Hepatocyte (in vitro differentiated cells): ENCODE measurements around the gene RPLP1. TPM values are rescaled to one million over a fixed set of nuclear protein-coding genes. Genes with fewer than 3 reads are reported as not detected.

Experiments used
- DNase-seq: peaks from one replicate; pipeline ENCODE4 v3.0.0-alpha.2; 2016; ENCODE audit warnings: low spot score
- H2AFZ ChIP-seq: fragments of 200-600 bp; sonication (generic); 2 replicates; pipeline ENCODE4 v1.6.0; 2016; ENCODE audit warnings: antibody characterized with exemption, mild to moderate bottlenecking
- H3K27ac ChIP-seq: fragments of 200-600 bp; sonication (generic); 2 replicates; pipeline ENCODE4 v1.5.1; 2016; ENCODE audit warnings: mild to moderate bottlenecking
- H3K27me3 ChIP-seq: fragments of 200-600 bp; sonication (generic); 2 replicates; pipeline ENCODE4 v1.6.1; 2016
- H3K36me3 ChIP-seq: fragments of 200-600 bp; sonication (generic); replicated peaks from 2 replicates; pipeline ENCODE4 v1.5.1; 2016; ENCODE audit warnings: low read depth; ENCODE audit not compliant: insufficient read depth
- H3K4me1 ChIP-seq: fragments of 200-600 bp; sonication (generic); 2 replicates; pipeline ENCODE4 v1.5.1; 2016; ENCODE audit warnings: mild to moderate bottlenecking, moderate library complexity; ENCODE audit not compliant: insufficient read depth
- H3K4me2 ChIP-seq: fragments of 200-600 bp; sonication (generic); 2 replicates; pipeline ENCODE4 v1.6.0; 2016
- H3K4me3 ChIP-seq: fragments of 200-600 bp; sonication (generic); 2 replicates; pipeline ENCODE4 v1.5.1; 2016; ENCODE audit warnings: mild to moderate bottlenecking
- H3K79me2 ChIP-seq: fragments of 200-600 bp; sonication (generic); 2 replicates; pipeline ENCODE4 v1.6.0; 2017; ENCODE audit warnings: mild to moderate bottlenecking
- H3K9me2 ChIP-seq: fragments of 200-600 bp; sonication (generic); replicated peaks from 2 replicates; pipeline ENCODE4 v1.6.0; 2017; ENCODE audit warnings: mild to moderate bottlenecking; ENCODE audit not compliant: insufficient read depth
- H3K9me3 ChIP-seq: fragments of 200-600 bp; sonication (generic); 2 replicates; pipeline ENCODE4 v1.5.1; 2016; ENCODE audit warnings: low read depth, mild to moderate bottlenecking
- H4K20me1 ChIP-seq: fragments of 200-600 bp; sonication (generic); 2 replicates; pipeline ENCODE4 v1.6.0; 2016; ENCODE audit warnings: mild to moderate bottlenecking; ENCODE audit not compliant: insufficient read depth, poor library complexity, severe bottlenecking
- EZH2 ChIP-seq: fragments of 200-600 bp; sonication (generic); IDR thresholded peaks from 2 replicates; pipeline ENCODE4 v1.6.1; 2016; ENCODE audit warnings: antibody characterized with exemption, mild to moderate bottlenecking, borderline replicate concordance
- EZH2phosphoT487 ChIP-seq: fragments of 200-600 bp; sonication (generic); IDR thresholded peaks from one replicate; pipeline ENCODE4 v1.6.1; 2018; ENCODE audit warnings: antibody characterized with exemption, mild to moderate bottlenecking, low read depth, moderate library complexity; ENCODE audit not compliant: unreplicated experiment, severe bottlenecking
- WGBS: methylation state at CpG from one replicate; pipeline ENCODE4 v1.1.6; 2016; ENCODE audit warnings: low lambda C conversion rate; ENCODE audit errors: missing lambda C conversion rate; 5-methylcytosine and 5-hydroxymethylcytosine counted together
- polyA plus RNA-seq: library from polyadenylated mRNA; unstranded; fragments of >200 nt; fragmentation: Nextera tagmentation; extraction: Ambion mirVana; gene quantifications from 2 replicates; pipeline ENCODE4 v1.2.1, GENCODE V29; 2016
- total RNA-seq: library from RNA; depleted of rRNA; stranded (reverse); fragments of >200 nt; gene quantifications from 2 replicates; pipeline ENCODE4 v1.2.3, GENCODE V29; 2014
- TF ChIP-seq, protein P1 (sequence below): fragments of 200-600 bp; sonication (generic); IDR thresholded peaks from 2 replicates; pipeline ENCODE4 v1.5.1; 2016; ENCODE audit warnings: antibody characterized with exemption, mild to moderate bottlenecking; ENCODE audit not compliant: poor library complexity

RPLP1 gene
- total and polyA plus RNA-seq, 2 experiments from 2014 or later = 210 to 884 TPM

- H3K4me3 ChIP-seq = no peak overlapping the region
- TF ChIP-seq EZH2 (no peak), EZH2phosphoT487 (no peak)
- TF ChIP-seq, protein P1, sequence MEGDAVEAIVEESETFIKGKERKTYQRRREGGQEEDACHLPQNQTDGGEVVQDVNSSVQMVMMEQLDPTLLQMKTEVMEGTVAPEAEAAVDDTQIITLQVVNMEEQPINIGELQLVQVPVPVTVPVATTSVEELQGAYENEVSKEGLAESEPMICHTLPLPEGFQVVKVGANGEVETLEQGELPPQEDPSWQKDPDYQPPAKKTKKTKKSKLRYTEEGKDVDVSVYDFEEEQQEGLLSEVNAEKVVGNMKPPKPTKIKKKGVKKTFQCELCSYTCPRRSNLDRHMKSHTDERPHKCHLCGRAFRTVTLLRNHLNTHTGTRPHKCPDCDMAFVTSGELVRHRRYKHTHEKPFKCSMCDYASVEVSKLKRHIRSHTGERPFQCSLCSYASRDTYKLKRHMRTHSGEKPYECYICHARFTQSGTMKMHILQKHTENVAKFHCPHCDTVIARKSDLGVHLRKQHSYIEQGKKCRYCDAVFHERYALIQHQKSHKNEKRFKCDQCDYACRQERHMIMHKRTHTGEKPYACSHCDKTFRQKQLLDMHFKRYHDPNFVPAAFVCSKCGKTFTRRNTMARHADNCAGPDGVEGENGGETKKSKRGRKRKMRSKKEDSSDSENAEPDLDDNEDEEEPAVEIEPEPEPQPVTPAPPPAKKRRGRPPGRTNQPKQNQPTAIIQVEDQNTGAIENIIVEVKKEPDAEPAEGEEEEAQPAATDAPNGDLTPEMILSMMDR = no peak
- no peak overlapping the region for H3K4me2 ChIP-seq
- no peaks in the 10 kb centered on the region for H3K9me3 ChIP-seq
- DNase-seq = no peak
- no peak overlapping the region for H2AFZ ChIP-seq
- H3K79me2 ChIP-seq = no peaks in the 10 kb centered on the region
- no peaks in the 10 kb centered on the region for H3K27me3 ChIP-seq
- no peaks in the 10 kb centered on the region for H4K20me1 ChIP-seq
- no peaks in the 10 kb centered on the region for H3K36me3 ChIP-seq
- H3K4me1 ChIP-seq = peaks cover 3% of the 10 kb centered on the region
- 83% methylated on average over 6 of the region's 6 CpGs for WGBS
- no peak overlapping the region for H3K27ac ChIP-seq
- no peaks in the 10 kb centered on the region for H3K9me2 ChIP-seq
Measured at GRCh38 chr15:69484837-69485236, 32.2 kb downstream of the RPLP1 start.

DNA sequence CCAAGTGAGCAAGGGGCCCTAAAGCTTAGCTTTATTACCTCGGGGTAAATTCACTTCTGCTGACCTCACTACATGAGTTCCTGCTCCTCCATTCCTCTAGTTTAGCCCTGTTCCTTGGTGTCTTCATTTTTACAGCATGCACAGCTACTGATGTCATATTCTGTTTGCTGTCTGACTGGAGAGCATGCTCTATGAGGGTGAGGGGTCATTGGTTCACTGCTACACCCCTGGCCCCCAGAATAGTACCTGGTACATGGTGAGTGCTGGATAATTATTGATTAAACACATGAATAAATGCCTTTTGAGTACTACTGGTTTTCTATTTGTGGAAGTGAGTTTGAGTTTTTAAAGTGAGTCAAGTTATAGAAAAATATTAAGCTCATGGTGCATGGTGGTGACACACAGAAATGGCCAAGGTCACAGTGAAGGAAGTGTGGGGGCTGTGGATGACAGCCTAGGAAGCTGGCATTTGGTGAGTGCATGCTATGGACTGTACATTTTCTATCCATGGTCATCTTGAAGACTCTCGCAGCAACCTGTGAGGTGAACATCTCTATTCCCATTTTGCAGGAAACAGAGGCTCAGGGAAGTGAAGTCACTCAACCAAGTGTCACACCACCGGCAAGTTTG lies 34.0 kb downstream of the RPLP1 start:
- no peaks in the 10 kb centered on the region for H4K20me1 ChIP-seq
- 95% methylated on average over 3 of the region's 3 CpGs for WGBS
- no peak overlapping the region for H3K4me2 ChIP-seq
- no peak for TF ChIP-seq EZH2phosphoT487
- TF ChIP-seq EZH2 = no peak
- TF ChIP-seq, protein P1 = no peak
- H3K9me2 ChIP-seq = no peaks in the 10 kb centered on the region
- no peak overlapping the region for H2AFZ ChIP-seq
- H3K4me1 ChIP-seq = no peaks in the 10 kb centered on the region
- H3K4me3 ChIP-seq = no peak overlapping the region
- H3K36me3 ChIP-seq = no peaks in the 10 kb centered on the region
- H3K27ac ChIP-seq = no peak overlapping the region
- H3K79me2 ChIP-seq = no peaks in the 10 kb centered on the region
- no peak for DNase-seq
- H3K9me3 ChIP-seq = no peaks in the 10 kb centered on the region
- H3K27me3 ChIP-seq = no peaks in the 10 kb centered on the region

DNA sequence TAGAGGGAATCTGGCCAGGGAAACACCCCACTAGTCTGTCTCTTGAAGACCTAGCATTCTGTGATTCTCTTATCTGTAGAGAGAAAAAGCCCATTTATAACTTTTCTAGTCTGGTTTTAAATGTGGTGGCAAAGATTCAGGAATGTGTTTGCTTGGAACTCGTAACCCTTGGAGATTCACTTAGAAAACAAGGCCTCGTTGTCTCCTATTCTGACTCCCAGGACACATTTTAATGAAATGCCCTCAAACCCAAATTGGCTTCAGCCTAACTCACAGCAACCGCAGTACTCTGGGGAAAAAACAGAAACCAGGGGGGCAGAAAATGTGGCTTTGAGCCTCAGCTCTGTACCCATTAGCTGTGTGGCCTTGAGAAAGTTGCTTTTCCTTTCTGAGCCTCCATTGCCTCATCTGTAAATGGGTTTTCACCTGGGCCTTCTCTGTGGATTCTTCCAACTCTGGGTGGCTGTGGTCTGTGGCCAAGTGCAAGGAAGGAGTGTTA lies 36.5 kb downstream of the RPLP1 start:
- Histone ChIP-seq H3K4me1 (no peaks in the 10 kb centered on the region), H3K9me2 (no peaks in the 10 kb centered on the region), H4K20me1 (no peaks in the 10 kb centered on the region), H3K4me2 (no peak overlapping the region), H3K27me3 (no peaks in the 10 kb centered on the region), H2AFZ (no peak overlapping the region), H3K36me3 (no peaks in the 10 kb centered on the region), H3K79me2 (no peaks in the 10 kb centered on the region), H3K4me3 (no peak overlapping the region), H3K27ac (no peak overlapping the region), H3K9me3 (no peaks in the 10 kb centered on the region)
- 79% methylated on average over 3 of the region's 3 CpGs for WGBS
- DNase-seq = no peak
- no peak for TF ChIP-seq EZH2
- TF ChIP-seq, protein P1 = no peak
